ENCODE measurements around the gene WDR70.

WDR70 gene

DNA sequence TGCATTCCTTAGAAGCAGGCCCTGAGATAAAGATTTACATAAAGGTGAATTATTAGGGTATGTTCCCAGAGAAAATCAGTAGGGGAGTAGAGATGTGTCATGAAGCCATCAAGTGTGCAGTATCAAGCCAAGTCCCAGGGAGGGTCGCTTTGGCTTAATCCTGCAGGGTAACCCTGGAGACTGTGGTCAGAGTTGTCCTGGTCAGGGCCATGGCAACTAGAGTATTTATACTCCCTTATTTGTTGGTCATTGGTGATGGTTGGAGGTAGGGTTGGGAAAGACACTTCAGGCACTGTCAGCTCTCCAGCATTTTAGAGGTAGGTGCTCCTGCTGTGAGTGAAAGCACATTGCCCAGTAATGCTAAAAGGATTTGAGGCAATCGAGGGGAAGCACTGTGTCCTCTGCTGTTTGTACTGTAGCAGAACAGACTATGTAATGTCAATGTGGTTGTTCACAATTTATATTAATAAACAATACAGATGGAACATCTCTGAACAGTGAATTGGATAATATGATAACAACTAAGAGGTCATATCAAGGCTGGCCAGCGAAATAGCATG lies 351.9 kb downstream of the WDR70 start:
- Histone ChIP-seq H3K27ac (ENCODE audit: low read depth, low read length) (no peak overlapping the region), H2AFZ (ENCODE audit: low read depth, low read length, severe bottlenecking) (no peak overlapping the region), H3F3A (ENCODE audit: insufficient read depth) (no peaks in the 10 kb centered on the region), H3K27me3 (ENCODE audit: low read length) (no peaks in the 10 kb centered on the region), H3K4me2 (ENCODE audit: low read depth, low read length, poor library complexity, severe bottlenecking) (no peak overlapping the region), H3K9ac (ENCODE audit: low read length) (no peak overlapping the region), H3K4me3 (ENCODE audit: insufficient read depth, low read length, poor library complexity, severe bottlenecking) (no peak overlapping the region), H3K9me3 (ENCODE audit: insufficient read depth, low read length) (no peaks in the 10 kb centered on the region), H3K36me3 (ENCODE audit: low read length) (no peaks in the 10 kb centered on the region), H3K79me2 (ENCODE audit: insufficient read depth, low read length) (no peaks in the 10 kb centered on the region), H4K20me1 (ENCODE audit: low read depth, low read length) (no peaks in the 10 kb centered on the region), H3K9me2 (replicated peaks; ENCODE audit: insufficient read depth, low read length) (no peaks in the 10 kb centered on the region)
- TF ChIP-seq, protein P1, sequence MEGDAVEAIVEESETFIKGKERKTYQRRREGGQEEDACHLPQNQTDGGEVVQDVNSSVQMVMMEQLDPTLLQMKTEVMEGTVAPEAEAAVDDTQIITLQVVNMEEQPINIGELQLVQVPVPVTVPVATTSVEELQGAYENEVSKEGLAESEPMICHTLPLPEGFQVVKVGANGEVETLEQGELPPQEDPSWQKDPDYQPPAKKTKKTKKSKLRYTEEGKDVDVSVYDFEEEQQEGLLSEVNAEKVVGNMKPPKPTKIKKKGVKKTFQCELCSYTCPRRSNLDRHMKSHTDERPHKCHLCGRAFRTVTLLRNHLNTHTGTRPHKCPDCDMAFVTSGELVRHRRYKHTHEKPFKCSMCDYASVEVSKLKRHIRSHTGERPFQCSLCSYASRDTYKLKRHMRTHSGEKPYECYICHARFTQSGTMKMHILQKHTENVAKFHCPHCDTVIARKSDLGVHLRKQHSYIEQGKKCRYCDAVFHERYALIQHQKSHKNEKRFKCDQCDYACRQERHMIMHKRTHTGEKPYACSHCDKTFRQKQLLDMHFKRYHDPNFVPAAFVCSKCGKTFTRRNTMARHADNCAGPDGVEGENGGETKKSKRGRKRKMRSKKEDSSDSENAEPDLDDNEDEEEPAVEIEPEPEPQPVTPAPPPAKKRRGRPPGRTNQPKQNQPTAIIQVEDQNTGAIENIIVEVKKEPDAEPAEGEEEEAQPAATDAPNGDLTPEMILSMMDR (IDR thresholded peaks at IDR 0.05; ENCODE audit: insufficient read depth, low read length, poor library complexity, severe bottlenecking), result no peak
- no peak for TF ChIP-seq EZH2phosphoT487 (conservative IDR thresholded peaks at IDR 0.05; ENCODE audit: low read length)

DNA sequence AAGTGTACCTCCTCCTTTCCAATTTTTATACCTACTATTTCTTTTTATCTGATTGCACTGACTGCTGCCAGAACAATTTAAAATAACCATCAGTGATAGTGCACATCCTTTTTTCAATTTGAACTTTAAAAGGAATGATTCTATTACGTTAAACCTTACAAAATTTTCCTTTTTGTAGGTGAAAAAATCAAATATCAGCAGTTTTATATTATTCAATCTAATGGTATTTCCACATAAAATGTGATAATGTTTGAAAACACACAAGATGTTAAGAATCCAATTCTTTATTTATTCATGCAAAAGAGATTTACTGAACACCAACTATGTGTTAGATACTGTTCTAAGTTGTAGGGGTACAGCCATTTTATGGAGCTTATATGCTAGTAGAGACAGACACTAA lies 355.0 kb downstream of the WDR70 start:
- Histone ChIP-seq H3K27me3 (ENCODE audit: low read length) (no peaks in the 10 kb centered on the region), H3K9me2 (replicated peaks; ENCODE audit: insufficient read depth, low read length) (no peaks in the 10 kb centered on the region), H3K9ac (ENCODE audit: low read length) (no peak overlapping the region), H3K27ac (ENCODE audit: low read depth, low read length) (no peak overlapping the region), H3K36me3 (ENCODE audit: low read length) (no peaks in the 10 kb centered on the region), H3K4me3 (ENCODE audit: insufficient read depth, low read length, poor library complexity, severe bottlenecking) (no peak overlapping the region), H2AFZ (ENCODE audit: low read depth, low read length, severe bottlenecking) (no peak overlapping the region), H3K79me2 (ENCODE audit: insufficient read depth, low read length) (no peaks in the 10 kb centered on the region), H3K4me2 (ENCODE audit: low read depth, low read length, poor library complexity, severe bottlenecking) (no peak overlapping the region), H3F3A (ENCODE audit: insufficient read depth) (no peaks in the 10 kb centered on the region), H3K9me3 (ENCODE audit: insufficient read depth, low read length) (no peaks in the 10 kb centered on the region), H4K20me1 (ENCODE audit: low read depth, low read length) (no peaks in the 10 kb centered on the region)
- TF ChIP-seq, protein P1 (IDR thresholded peaks at IDR 0.05; ENCODE audit: insufficient read depth, low read length, poor library complexity, severe bottlenecking), result no peak
- no peak for TF ChIP-seq EZH2phosphoT487 (conservative IDR thresholded peaks at IDR 0.05; ENCODE audit: low read length)

DNA sequence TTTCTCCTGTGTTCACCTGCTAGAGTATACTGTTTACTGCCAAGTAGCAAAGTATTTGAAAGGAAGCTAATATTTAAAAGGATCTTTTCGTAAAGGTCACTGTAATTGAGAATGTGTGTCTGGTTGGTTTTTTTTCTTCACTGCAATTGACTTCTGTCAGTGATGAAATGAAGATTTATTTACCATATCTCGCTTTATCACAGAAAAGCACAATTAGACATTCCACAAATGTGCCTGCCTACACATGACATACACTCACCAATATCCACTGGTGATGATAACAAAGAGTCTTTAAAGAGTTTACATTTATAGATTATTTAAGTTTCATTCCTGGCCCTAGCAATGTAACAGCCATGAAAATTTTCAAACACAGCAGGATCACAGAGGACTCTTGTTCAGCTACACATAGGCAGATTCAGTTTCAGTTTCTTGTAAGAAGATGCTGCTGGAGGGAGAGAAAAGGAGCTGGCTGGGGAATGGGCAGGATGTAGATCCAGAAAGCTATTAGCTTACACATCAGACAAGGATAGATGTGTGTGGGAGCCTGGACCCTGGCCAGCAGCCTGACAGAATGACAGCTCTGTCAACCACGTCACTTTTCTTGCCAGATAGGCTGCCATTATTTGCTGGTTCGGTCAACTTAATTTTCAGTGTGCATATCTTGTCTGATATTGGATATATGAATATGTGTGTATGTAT lies 356.7 kb downstream of the WDR70 start:
- Histone ChIP-seq H3K9me3 (ENCODE audit: insufficient read depth, low read length) (no peaks in the 10 kb centered on the region), H3K36me3 (ENCODE audit: low read length) (no peaks in the 10 kb centered on the region), H3K27ac (ENCODE audit: low read depth, low read length) (no peak overlapping the region), H3K4me2 (ENCODE audit: low read depth, low read length, poor library complexity, severe bottlenecking) (no peak overlapping the region), H3K79me2 (ENCODE audit: insufficient read depth, low read length) (no peaks in the 10 kb centered on the region), H3F3A (ENCODE audit: insufficient read depth) (no peaks in the 10 kb centered on the region), H4K20me1 (ENCODE audit: low read depth, low read length) (no peaks in the 10 kb centered on the region), H3K9me2 (replicated peaks; ENCODE audit: insufficient read depth, low read length) (no peaks in the 10 kb centered on the region), H3K4me3 (ENCODE audit: insufficient read depth, low read length, poor library complexity, severe bottlenecking) (no peak overlapping the region), H3K27me3 (ENCODE audit: low read length) (no peaks in the 10 kb centered on the region), H3K9ac (ENCODE audit: low read length) (no peak overlapping the region), H2AFZ (ENCODE audit: low read depth, low read length, severe bottlenecking) (no peak overlapping the region)
- no peak for TF ChIP-seq EZH2phosphoT487 (conservative IDR thresholded peaks at IDR 0.05; ENCODE audit: low read length)
- TF ChIP-seq, protein P1 (IDR thresholded peaks at IDR 0.05; ENCODE audit: insufficient read depth, low read length, poor library complexity, severe bottlenecking), result no peak
